GM21786 (cell line): Measurements from ENCODE around the gene ANAPC10.

Experiments used
- ATAC-seq: cut with Tn5 transposase; IDR thresholded peaks from one replicate; pipeline ENCODE4 v1.9.1; 2021; ENCODE audit not compliant: unreplicated experiment

ANAPC10 gene

GRCh38 chr4:145097821-145098674 lies at the start of gene ANAPC10, which contains the start of gene ABCE1:
TSS of gene ANAPC10 (minus strand) at chr4:145098196. CDS start at chr4:145096099, 2,097 bp downstream.
TSS of gene ABCE1 (plus strand) at chr4:145098311. CDS start at chr4:145104413, 6,102 bp downstream.
- peak; percentile 73 for ATAC-seq

GRCh38 chr4:145136219-145136618 lies 38.2 kb upstream of the ANAPC10 start:
- ATAC-seq, result peak; percentile 31

- ATAC-seq, result peak; percentile 81
Measured at GRCh38 chr4:145132511-145133098, 34.6 kb upstream of the ANAPC10 start.

- no peak for ATAC-seq
Measured at GRCh38 chr4:145131848-145132247, 33.9 kb upstream of the ANAPC10 start.

- ATAC-seq, result no peak
Measured at GRCh38 chr4:145130788-145131399, 32.9 kb upstream of the ANAPC10 start.

GRCh38 chr4:145130130-145130529 lies 32.1 kb upstream of the ANAPC10 start:
- ATAC-seq, result no peak

- ATAC-seq, result no peak
Measured at GRCh38 chr4:145125396-145125795, 27.4 kb upstream of the ANAPC10 start.

- no peak for ATAC-seq
Measured at GRCh38 chr4:145108128-145108527, 10.1 kb upstream of the ANAPC10 start.

- no peak for ATAC-seq
Measured at GRCh38 chr4:145107126-145107525, 9.1 kb upstream of the ANAPC10 start.

GRCh38 chr4:145103496-145103895 lies 5.5 kb upstream of the ANAPC10 start:
- no peak for ATAC-seq

- ATAC-seq, result no peak
Measured at GRCh38 chr4:145102619-145103018, 4.6 kb upstream of the ANAPC10 start.

GRCh38 chr4:145101091-145101490 lies 3.1 kb upstream of the ANAPC10 start:
- no peak for ATAC-seq

- ATAC-seq, result no peak
Measured at GRCh38 chr4:145099653-145100052, 1.7 kb upstream of the ANAPC10 start.

- ATAC-seq, result peak; percentile 22
Measured at GRCh38 chr4:145098675-145099037, 660 bp upstream of the ANAPC10 start.

- no peak for ATAC-seq
Measured at GRCh38 chr4:145097331-145097820, 620 bp downstream of the ANAPC10 start.

- no peak for ATAC-seq
Measured at GRCh38 chr4:145093638-145094037, 4.4 kb downstream of the ANAPC10 start.

GRCh38 chr4:145090380-145090779 lies 7.6 kb downstream of the ANAPC10 start:
- no peak for ATAC-seq

- ATAC-seq, result no peak
Measured at GRCh38 chr4:145083891-145084605, 13.9 kb downstream of the ANAPC10 start.

GRCh38 chr4:145081756-145082155 lies 16.2 kb downstream of the ANAPC10 start:
- ATAC-seq, result no peak

- ATAC-seq, result no peak
Measured at GRCh38 chr4:145076469-145076855, 21.5 kb downstream of the ANAPC10 start.
